Hepatocyte (in vitro differentiated cells): ENCODE results near the gene LRRC8A.
"Not testable (repeated sequence)": the region's sequence is repeated elsewhere in the genome, so short reads cannot be mapped to it uniquely, and the experiment has no call there.

Source experiments
- EZH2 ChIP-seq: fragments of 200-600 bp; sonication (generic); IDR thresholded peaks from 2 replicates; pipeline ENCODE4 v1.6.1; 2016; ENCODE audit warnings: antibody characterized with exemption, mild to moderate bottlenecking, borderline replicate concordance
- EZH2phosphoT487 ChIP-seq: fragments of 200-600 bp; sonication (generic); IDR thresholded peaks from one replicate; pipeline ENCODE4 v1.6.1; 2018; ENCODE audit warnings: antibody characterized with exemption, mild to moderate bottlenecking, low read depth, moderate library complexity; ENCODE audit not compliant: unreplicated experiment, severe bottlenecking
- TF ChIP-seq, protein P1 (sequence below): fragments of 200-600 bp; sonication (generic); IDR thresholded peaks from 2 replicates; pipeline ENCODE4 v1.5.1; 2016; ENCODE audit warnings: antibody characterized with exemption, mild to moderate bottlenecking; ENCODE audit not compliant: poor library complexity

DNA sequence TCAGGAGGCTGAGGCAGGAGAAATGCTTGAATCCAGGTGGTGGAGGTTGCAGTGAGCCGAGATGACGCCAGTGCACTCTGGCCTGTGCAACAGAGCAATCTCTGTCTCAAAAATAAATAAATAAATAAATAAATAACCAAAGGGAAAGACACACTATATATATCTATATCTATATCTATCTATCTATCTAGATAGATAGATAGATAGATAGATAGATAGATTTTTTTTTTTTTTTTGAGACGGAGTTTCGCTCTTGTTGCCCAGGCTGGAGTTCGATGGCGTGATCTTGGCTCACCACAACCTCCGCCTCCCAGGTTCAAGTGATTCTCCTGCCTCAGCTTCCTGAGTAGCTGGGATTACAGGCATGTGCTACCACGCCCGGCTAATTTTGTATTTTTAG, 79.5 kb downstream of the LRRC8A start:
- TF ChIP-seq, protein P1, sequence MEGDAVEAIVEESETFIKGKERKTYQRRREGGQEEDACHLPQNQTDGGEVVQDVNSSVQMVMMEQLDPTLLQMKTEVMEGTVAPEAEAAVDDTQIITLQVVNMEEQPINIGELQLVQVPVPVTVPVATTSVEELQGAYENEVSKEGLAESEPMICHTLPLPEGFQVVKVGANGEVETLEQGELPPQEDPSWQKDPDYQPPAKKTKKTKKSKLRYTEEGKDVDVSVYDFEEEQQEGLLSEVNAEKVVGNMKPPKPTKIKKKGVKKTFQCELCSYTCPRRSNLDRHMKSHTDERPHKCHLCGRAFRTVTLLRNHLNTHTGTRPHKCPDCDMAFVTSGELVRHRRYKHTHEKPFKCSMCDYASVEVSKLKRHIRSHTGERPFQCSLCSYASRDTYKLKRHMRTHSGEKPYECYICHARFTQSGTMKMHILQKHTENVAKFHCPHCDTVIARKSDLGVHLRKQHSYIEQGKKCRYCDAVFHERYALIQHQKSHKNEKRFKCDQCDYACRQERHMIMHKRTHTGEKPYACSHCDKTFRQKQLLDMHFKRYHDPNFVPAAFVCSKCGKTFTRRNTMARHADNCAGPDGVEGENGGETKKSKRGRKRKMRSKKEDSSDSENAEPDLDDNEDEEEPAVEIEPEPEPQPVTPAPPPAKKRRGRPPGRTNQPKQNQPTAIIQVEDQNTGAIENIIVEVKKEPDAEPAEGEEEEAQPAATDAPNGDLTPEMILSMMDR = not testable (repeated sequence)
- not testable (repeated sequence) for TF ChIP-seq EZH2, EZH2phosphoT487
